Left lung (tissue), 10 donors: ENCODE measurements around the gene AP2A2. TPM values are rescaled to one million over a fixed set of nuclear protein-coding genes. Genes with fewer than 3 reads are reported as not detected.

Source experiments
- ATAC-seq: fragments of 200-7000 bp; cut with Tn5 transposase; one replicate; pipeline ENCODE4 v1.9.1; 2020; ENCODE audit warnings: moderate library complexity
- DNase-seq, 4 donors: peaks; one replicate each; pipeline ENCODE4 v3.0.0-alpha.2; 2013 to 2020
- H3K27ac ChIP-seq, 2 donors: fragments of 200-600 bp; sonication (generic) in 1 of 2; one replicate each; pipeline versions ENCODE4 v1.5.0 to v1.8.0; 2020 to 2021
- H3K27me3 ChIP-seq, 2 donors: fragments of 200-600 bp; sonication (generic) in 1 of 2; one replicate each; pipeline versions ENCODE4 v1.5.0 to v1.8.0; 2020 to 2021
- H3K36me3 ChIP-seq, 2 donors: fragments of 200-600 bp; sonication (generic) in 1 of 2; one replicate each; pipeline versions ENCODE4 v1.5.0 to v1.8.0; 2020 to 2021
- H3K4me1 ChIP-seq, 2 donors: fragments of 200-600 bp; one replicate each; pipeline ENCODE4 v1.8.0; 2021
- H3K4me3 ChIP-seq, 2 donors: fragments of 200-600 bp; sonication (generic) in 1 of 2; one replicate each; pipeline versions ENCODE4 v1.5.0 to v1.8.0; 2020 to 2021; ENCODE audit warnings: mild to moderate bottlenecking in 1 of 2
- H3K9me3 ChIP-seq, 2 donors: fragments of 200-600 bp; sonication (generic) in 1 of 2; one replicate each; pipeline versions ENCODE4 v1.5.0 to v1.8.0; 2020 to 2021
- intact Hi-C, 2 donors: fragments of 100-400 bp; cut with DNase I; formaldehyde crosslinking; loops; one replicate each; pipeline versions ENCODE4 v1.11.2 to v1.14.2; 2022
- polyA plus RNA-seq, 6 donors: library from polyadenylated mRNA; unstranded; fragments of 120-200 nt; gene quantifications; one replicate each; pipeline ENCODE4 v1.2.1, GENCODE V29; 2013; ENCODE audit not compliant: insufficient read length in 6 of 6
- total RNA-seq, 2 donors: library from RNA; stranded (reverse); fragmentation: NEBNext Ultra II Directional; extraction: Animal tissue kit (Norgen Biotek cat#: 25700); gene quantifications; one replicate each; pipeline ENCODE4 v1.2.1, GENCODE V29; 2021
- TF ChIP-seq, protein P1 (sequence below), 2 donors: fragments of 200-600 bp; sonication (generic) in 1 of 2; IDR thresholded peaks; one replicate each; pipeline versions ENCODE4 v1.5.0 to v1.8.0; 2021; ENCODE audit warnings: antibody characterized with exemption in 2 of 2
- donor health status: DM: no; HTN: yes; CAD: no.
- donor health status: DM: no; HTN: no; CAD: no.

The AP2A2 gene
- total and polyA plus RNA-seq, 8 donors: 77.0 to 98.4 (median 83.0) TPM

DNA sequence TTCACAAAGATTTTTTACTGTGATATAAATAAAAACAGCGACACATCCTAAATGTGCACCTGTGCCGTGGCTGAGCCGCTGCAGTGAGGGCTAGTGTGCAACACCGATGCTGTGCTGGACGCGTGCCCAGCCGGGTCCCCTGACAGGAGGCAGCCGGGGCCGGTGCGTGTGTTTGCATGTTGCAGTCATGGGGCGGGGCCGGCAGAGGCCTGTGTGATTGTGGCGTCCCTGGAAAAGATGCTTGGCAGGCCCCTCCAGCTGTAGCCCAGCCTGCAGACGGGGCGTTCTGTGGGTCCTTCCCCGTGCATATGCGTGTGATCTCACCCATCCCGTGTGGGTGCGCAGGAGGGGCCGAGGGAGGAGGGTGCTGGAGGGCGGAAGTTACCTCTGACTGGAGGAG lies 80.3 kb downstream of the AP2A2 start:
- no peak for DNase-seq
- H3K4me3 ChIP-seq: no peak overlapping the region
- no peaks in the 10 kb centered on the region for H3K4me1 ChIP-seq
- H3K36me3 ChIP-seq: peaks cover 0 to 100% of the 10 kb centered on the region in 2 donors
- H3K27ac ChIP-seq: no peak overlapping the region
- no peaks in the 10 kb centered on the region for H3K27me3 ChIP-seq
- intact Hi-C loops: no loop called here
- ATAC-seq: no peak
- no peaks in the 10 kb centered on the region for H3K9me3 ChIP-seq
- TF ChIP-seq, protein P1, sequence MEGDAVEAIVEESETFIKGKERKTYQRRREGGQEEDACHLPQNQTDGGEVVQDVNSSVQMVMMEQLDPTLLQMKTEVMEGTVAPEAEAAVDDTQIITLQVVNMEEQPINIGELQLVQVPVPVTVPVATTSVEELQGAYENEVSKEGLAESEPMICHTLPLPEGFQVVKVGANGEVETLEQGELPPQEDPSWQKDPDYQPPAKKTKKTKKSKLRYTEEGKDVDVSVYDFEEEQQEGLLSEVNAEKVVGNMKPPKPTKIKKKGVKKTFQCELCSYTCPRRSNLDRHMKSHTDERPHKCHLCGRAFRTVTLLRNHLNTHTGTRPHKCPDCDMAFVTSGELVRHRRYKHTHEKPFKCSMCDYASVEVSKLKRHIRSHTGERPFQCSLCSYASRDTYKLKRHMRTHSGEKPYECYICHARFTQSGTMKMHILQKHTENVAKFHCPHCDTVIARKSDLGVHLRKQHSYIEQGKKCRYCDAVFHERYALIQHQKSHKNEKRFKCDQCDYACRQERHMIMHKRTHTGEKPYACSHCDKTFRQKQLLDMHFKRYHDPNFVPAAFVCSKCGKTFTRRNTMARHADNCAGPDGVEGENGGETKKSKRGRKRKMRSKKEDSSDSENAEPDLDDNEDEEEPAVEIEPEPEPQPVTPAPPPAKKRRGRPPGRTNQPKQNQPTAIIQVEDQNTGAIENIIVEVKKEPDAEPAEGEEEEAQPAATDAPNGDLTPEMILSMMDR (IDR thresholded peaks at IDR 0.05): no peak

DNA sequence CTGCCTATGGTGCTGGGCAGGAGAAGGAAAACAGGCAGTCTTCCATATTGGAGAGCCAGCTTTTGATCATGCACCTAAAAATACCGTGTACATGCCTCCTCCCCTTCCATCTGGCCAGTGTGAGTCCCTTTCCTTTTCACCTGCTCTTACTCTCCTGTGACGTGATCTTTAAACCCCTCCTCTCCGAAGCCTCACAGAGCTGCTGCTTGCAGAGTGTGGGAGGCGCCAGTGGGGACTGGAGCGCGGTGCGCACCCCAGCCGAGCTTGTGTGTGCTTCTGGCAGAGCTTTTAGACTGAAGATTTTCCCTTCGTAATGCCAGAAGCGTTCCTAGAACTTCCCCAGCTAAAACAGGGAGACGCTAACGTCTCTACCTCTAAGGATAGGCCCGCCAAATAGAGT lies 81.1 kb downstream of the AP2A2 start:
- no peak for ATAC-seq
- no peak overlapping the region for H3K27ac ChIP-seq
- H3K4me1 ChIP-seq: no peaks in the 10 kb centered on the region
- TF ChIP-seq, protein P1 (IDR thresholded peaks at IDR 0.05): no peak
- no peak overlapping the region for H3K4me3 ChIP-seq
- intact Hi-C loops: no loop called here
- no peaks in the 10 kb centered on the region for H3K27me3 ChIP-seq
- H3K36me3 ChIP-seq: peaks cover 0 to 100% of the 10 kb centered on the region in 2 donors
- no peaks in the 10 kb centered on the region for H3K9me3 ChIP-seq
- DNase-seq: no peak

DNA sequence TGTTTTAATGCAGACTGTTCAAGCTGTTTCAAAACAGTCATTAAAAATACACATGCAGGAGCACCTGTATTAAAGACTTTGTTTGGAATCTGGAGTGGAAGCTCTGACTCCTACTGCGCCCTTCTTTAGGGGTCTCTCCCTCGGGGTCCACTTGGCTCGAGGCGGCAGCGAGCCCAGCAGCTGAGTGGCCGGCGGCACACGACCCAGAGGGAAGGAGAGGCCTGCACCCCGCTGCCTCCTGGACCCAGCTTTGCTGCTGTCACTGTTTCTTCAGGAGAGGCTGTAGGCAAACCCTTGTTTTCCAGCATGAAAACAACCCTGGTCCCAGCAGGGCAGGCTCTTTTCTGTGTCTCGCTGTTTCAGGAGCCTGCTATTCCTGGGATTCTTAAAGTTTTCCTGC lies 81.6 kb downstream of the AP2A2 start:
- Histone ChIP-seq H3K9me3 (no peaks in the 10 kb centered on the region), H3K4me3 (no peak overlapping the region), H3K4me1 (no peaks in the 10 kb centered on the region), H3K27ac (no peak overlapping the region), H3K36me3 (peaks cover 0 to 100% of the 10 kb centered on the region in 2 donors), H3K27me3 (no peaks in the 10 kb centered on the region)
- intact Hi-C loops: no loop called here
- ATAC-seq: no peak
- no peak for DNase-seq
- TF ChIP-seq, protein P1 (IDR thresholded peaks at IDR 0.05): no peak

- H3K27ac ChIP-seq: no peak overlapping the region
- no peak overlapping the region for H3K4me3 ChIP-seq
- peaks cover 0 to 97% of the 10 kb centered on the region in 2 donors for H3K36me3 ChIP-seq
- no peaks in the 10 kb centered on the region for H3K9me3 ChIP-seq
- H3K27me3 ChIP-seq: no peaks in the 10 kb centered on the region
- DNase-seq (no peak), ATAC-seq (no peak)
- intact Hi-C loops: no loop called here
- TF ChIP-seq, protein P1 (IDR thresholded peaks at IDR 0.05): no peak
- H3K4me1 ChIP-seq: no peaks in the 10 kb centered on the region
Measured at GRCh38 chr11:1008001-1008802, 82.5 kb downstream of the AP2A2 start.

DNA sequence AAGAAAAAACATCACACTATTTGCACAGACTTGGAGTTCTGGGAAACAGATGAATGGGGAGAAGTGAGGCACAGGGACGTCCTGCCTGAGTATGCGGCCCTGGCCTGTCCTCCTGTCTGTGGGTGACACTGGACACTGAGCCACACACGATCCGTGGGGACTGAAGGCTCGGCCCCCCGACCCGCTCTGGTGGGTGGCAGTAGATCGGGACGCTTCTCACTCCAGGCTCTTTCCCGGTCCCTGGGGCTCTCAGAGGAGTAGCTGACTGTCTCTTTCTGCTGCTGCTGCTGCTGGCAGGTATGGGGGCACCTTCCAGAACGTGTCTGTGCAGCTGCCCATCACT lies 83.1 kb downstream of the AP2A2 start:
- DNase-seq (no peak), ATAC-seq (no peak)
- TF ChIP-seq, protein P1 (IDR thresholded peaks at IDR 0.05): no peak
- Histone ChIP-seq H3K36me3 (peaks cover 0 to 97% of the 10 kb centered on the region in 2 donors), H3K27me3 (no peaks in the 10 kb centered on the region), H3K4me1 (no peaks in the 10 kb centered on the region), H3K9me3 (no peaks in the 10 kb centered on the region), H3K27ac (no peak overlapping the region), H3K4me3 (no peak overlapping the region)
- intact Hi-C loops: no loop called here
